ENCODE data around the gene TNFRSF9. TPM values are rescaled to one million over a fixed set of nuclear protein-coding genes. Genes with fewer than 3 reads are reported as not detected.
A peak's percentile ranks its signal among the peaks of the same experiment; 100 is the strongest.

Gene TNFRSF9
- total RNA-seq, 3 donors from 2014 or later, result 0.59 TPM; not detected in 2

GRCh38 chr1:7975212-7975865 is 34.7 kb upstream of the TNFRSF9 start:
- Histone ChIP-seq H3K9me3 (no peaks in the 10 kb centered on the region), H3K4me1 (no peaks in the 10 kb centered on the region), H3K4me3 (no peak overlapping the region), H3K27me3 (no peaks in the 10 kb centered on the region), H3K36me3 (peaks cover 10% of the 10 kb centered on the region), H3K27ac (no peak overlapping the region)
- DNase-seq (ENCODE audit: low spot score in 2 of 2), result peak; percentile 59 to 78
- intact Hi-C loops (cut with DNase I; ENCODE audit: low total_unique reads), result no loop called here
- TF ChIP-seq, protein P1, sequence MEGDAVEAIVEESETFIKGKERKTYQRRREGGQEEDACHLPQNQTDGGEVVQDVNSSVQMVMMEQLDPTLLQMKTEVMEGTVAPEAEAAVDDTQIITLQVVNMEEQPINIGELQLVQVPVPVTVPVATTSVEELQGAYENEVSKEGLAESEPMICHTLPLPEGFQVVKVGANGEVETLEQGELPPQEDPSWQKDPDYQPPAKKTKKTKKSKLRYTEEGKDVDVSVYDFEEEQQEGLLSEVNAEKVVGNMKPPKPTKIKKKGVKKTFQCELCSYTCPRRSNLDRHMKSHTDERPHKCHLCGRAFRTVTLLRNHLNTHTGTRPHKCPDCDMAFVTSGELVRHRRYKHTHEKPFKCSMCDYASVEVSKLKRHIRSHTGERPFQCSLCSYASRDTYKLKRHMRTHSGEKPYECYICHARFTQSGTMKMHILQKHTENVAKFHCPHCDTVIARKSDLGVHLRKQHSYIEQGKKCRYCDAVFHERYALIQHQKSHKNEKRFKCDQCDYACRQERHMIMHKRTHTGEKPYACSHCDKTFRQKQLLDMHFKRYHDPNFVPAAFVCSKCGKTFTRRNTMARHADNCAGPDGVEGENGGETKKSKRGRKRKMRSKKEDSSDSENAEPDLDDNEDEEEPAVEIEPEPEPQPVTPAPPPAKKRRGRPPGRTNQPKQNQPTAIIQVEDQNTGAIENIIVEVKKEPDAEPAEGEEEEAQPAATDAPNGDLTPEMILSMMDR (IDR thresholded peaks at IDR 0.05), result peak; percentile 67 to 93 (median 90)
- TF ChIP-seq POLR2AphosphoS5 (IDR thresholded peaks at IDR 0.05), result peak in 2 of 3 donors; percentile 38 to 56
- no peak for TF ChIP-seq POLR2A (IDR thresholded peaks at IDR 0.05)

DNA sequence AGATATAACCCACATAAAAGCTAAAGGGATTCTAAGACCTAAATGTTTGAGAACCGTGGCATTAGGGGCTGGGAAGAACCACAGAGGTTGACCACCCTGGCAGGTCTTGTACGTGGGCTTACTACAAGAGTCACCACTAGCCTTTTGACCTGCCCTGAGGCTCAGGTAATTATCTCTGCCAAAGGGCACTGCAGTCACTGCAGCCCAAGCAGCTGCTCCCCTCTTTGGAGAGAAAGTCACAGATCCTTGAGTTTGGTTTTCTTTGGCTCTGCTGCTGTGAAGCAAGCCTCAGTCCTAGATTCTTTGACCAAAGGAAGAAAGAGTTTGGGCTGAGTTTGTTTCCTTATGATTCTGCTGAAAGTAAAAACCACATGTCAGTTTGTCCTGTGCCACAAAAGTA is 32.4 kb upstream of the TNFRSF9 start:
- Histone ChIP-seq H3K27me3 (no peaks in the 10 kb centered on the region), H3K4me3 (no peak overlapping the region), H3K36me3 (peaks cover 5% of the 10 kb centered on the region), H3K9me3 (no peaks in the 10 kb centered on the region), H3K4me1 (no peaks in the 10 kb centered on the region), H3K27ac (no peak overlapping the region)
- no peak for TF ChIP-seq POLR2A (IDR thresholded peaks at IDR 0.05)
- TF ChIP-seq, protein P1 (IDR thresholded peaks at IDR 0.05), result no peak
- TF ChIP-seq POLR2AphosphoS5 (IDR thresholded peaks at IDR 0.05), result no peak
- no peak for DNase-seq (ENCODE audit: low spot score in 2 of 2)
- intact Hi-C loops (cut with DNase I; ENCODE audit: low total_unique reads), result no loop called here

DNA sequence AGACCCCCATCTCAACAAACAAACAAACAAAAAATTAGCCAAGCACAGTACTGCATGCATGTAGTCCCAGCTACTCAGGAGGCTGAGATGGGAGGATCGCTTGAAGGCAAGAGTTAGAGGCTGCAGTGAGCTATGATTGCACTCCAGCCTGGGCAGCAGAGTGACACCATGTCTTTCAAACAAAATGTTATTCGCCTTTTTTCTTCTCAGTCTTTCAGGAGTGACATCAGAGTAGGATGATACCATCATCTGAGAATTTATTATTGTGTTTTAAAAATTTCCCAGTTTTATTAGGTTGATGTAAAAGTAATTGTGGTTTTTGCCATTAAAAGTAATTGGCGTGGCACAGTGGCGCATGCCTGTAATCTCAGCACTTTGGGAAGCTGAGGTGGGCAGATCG is 31.6 kb upstream of the TNFRSF9 start:
- Histone ChIP-seq H3K4me1 (peaks cover 0 to under 1% of the 10 kb centered on the region in 2 donors), H3K4me3 (no peak overlapping the region), H3K27me3 (no peaks in the 10 kb centered on the region), H3K36me3 (peaks cover 5% of the 10 kb centered on the region), H3K9me3 (no peaks in the 10 kb centered on the region), H3K27ac (no peak overlapping the region)
- DNase-seq (ENCODE audit: low spot score in 2 of 2), result no peak
- intact Hi-C loops (cut with DNase I; ENCODE audit: low total_unique reads), result no loop called here
- no peak for TF ChIP-seq POLR2A (IDR thresholded peaks at IDR 0.05)

DNA sequence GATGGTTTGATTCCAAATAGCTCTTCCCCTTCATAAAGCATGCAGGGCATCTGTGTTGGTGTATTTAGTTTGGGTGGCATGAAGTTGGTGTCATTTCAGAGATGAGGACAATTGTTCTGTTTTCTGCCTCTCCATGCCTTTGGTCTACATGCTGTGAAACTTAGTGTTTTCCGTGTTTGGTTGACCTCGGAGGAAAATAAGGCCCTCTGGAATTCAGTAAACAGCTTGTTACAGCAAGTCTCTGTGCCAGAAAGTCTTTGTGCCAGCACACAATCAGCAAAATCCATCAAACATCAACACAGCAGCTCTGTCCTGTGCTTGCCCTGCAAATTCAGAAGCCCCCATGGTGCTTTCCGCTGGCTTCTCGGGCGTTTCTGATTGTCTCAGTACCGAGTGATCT is 30.4 kb upstream of the TNFRSF9 start:
- H3K27me3 ChIP-seq, result no peaks in the 10 kb centered on the region
- no peaks in the 10 kb centered on the region for H3K9me3 ChIP-seq
- intact Hi-C loops (cut with DNase I; ENCODE audit: low total_unique reads), result no loop called here
- peaks cover 5% of the 10 kb centered on the region for H3K36me3 ChIP-seq
- no peak for DNase-seq (ENCODE audit: low spot score in 2 of 2)
- H3K4me1 ChIP-seq, result peaks cover 0 to 12% of the 10 kb centered on the region in 2 donors
- peak overlapping the region in 1 of 2 donors; percentile 59 for H3K27ac ChIP-seq
- H3K4me3 ChIP-seq, result no peak overlapping the region
- TF ChIP-seq, protein P1 (IDR thresholded peaks at IDR 0.05), result no peak
- no peak for TF ChIP-seq POLR2A (IDR thresholded peaks at IDR 0.05)
- TF ChIP-seq POLR2AphosphoS5 (IDR thresholded peaks at IDR 0.05), result no peak

- Histone ChIP-seq H3K27ac (peak overlapping the region; percentile 1 to 59), H3K36me3 (peaks cover 5% of the 10 kb centered on the region), H3K27me3 (no peaks in the 10 kb centered on the region), H3K4me1 (peaks cover 0 to 12% of the 10 kb centered on the region in 2 donors), H3K4me3 (no peak overlapping the region), H3K9me3 (no peaks in the 10 kb centered on the region)
- intact Hi-C loops (cut with DNase I; ENCODE audit: low total_unique reads), result no loop called here
- TF ChIP-seq POLR2AphosphoS5 (IDR thresholded peaks at IDR 0.05), result no peak
- TF ChIP-seq POLR2A (IDR thresholded peaks at IDR 0.05), result no peak
- TF ChIP-seq, protein P1 (IDR thresholded peaks at IDR 0.05), result no peak
- no peak for DNase-seq (ENCODE audit: low spot score in 2 of 2)
Measured at GRCh38 chr1:7970246-7970645, 29.6 kb upstream of the TNFRSF9 start.

Data from breast epithelium (tissue), 4 donors.